ENCODE measurements around the gene NUDT15.
A peak's percentile ranks its signal among the peaks of the same experiment; 100 is the strongest.

- TF ChIP-seq CTCF (IDR thresholded peaks at IDR 0.05; ENCODE audit: low read length), result peak; percentile 97
- TF ChIP-seq EZH2 (IDR thresholded peaks at IDR 0.05; ENCODE audit: borderline replicate concordance, low read length), result no peak
Measured at GRCh38 chr13:48094781-48095502, 57.4 kb downstream of the NUDT15 start, which contains the start of gene MED4.
